Neural progenitor cell (in vitro differentiated cells): ENCODE measurements around the gene POU6F1. TPM values are rescaled to one million over a fixed set of nuclear protein-coding genes. Genes with fewer than 3 reads are reported as not detected.
A peak's percentile ranks its signal among the peaks of the same experiment; 100 is the strongest.
"Not testable (repeated sequence)": the region's sequence is repeated elsewhere in the genome, so short reads cannot be mapped to it uniquely, and the experiment has no call there.

ENCODE experiments used
- DNase-seq: peaks from one replicate; pipeline ENCODE4 v3.0.0-alpha.2; 2016; ENCODE audit warnings: low spot score
- H2AFZ ChIP-seq: fragments of 200-600 bp; sonication (generic); replicated peaks from 2 replicates; pipeline ENCODE4 v1.6.1; 2016; ENCODE audit warnings: antibody characterized with exemption
- H3F3A ChIP-seq: fragments of 200-600 bp; sonication (generic); 2 replicates; pipeline ENCODE4 v1.6.1; 2016; ENCODE audit warnings: antibody characterized with exemption, low read depth
- H3K27ac ChIP-seq: fragments of 200-600 bp; sonication (generic); 2 replicates; pipeline ENCODE4 v1.5.1; 2016; ENCODE audit warnings: mild to moderate bottlenecking
- H3K27me3 ChIP-seq: fragments of 200-600 bp; sonication (generic); 2 replicates; pipeline ENCODE4 v1.6.1; 2016; ENCODE audit warnings: mild to moderate bottlenecking, moderate library complexity
- H3K36me3 ChIP-seq: fragments of 200-600 bp; sonication (generic); 2 replicates; pipeline ENCODE4 v1.5.1; 2016
- H3K4me1 ChIP-seq: fragments of 200-600 bp; sonication (generic); 2 replicates; pipeline ENCODE4 v1.6.1; 2016; ENCODE audit warnings: mixed run types
- H3K4me2 ChIP-seq: fragments of 200-600 bp; sonication (generic); 2 replicates; pipeline ENCODE4 v1.6.1; 2016
- H3K4me3 ChIP-seq: fragments of 200-600 bp; sonication (generic); 2 replicates; pipeline ENCODE4 v1.5.1; 2016
- H3K79me2 ChIP-seq: fragments of 200-600 bp; sonication (generic); 2 replicates; pipeline ENCODE4 v1.6.1; 2016; ENCODE audit warnings: low read depth
- H3K9ac ChIP-seq: fragments of 200-600 bp; sonication (generic); 2 replicates; pipeline ENCODE4 v1.6.1; 2016
- H3K9me3 ChIP-seq: fragments of 200-600 bp; sonication (generic); 2 replicates; pipeline ENCODE4 v1.5.1; 2016; ENCODE audit warnings: low read depth
- H4K20me1 ChIP-seq: fragments of 200-600 bp; sonication (generic); 2 replicates; pipeline ENCODE4 v1.6.1; 2016; ENCODE audit warnings: low read depth
- H3K27ac Mint-ChIP-seq: 3 replicates; pipeline ENCODE4 v1.8.0; 2021; ENCODE audit warnings: mixed read lengths
- H3K27me3 Mint-ChIP-seq: 2 replicates; pipeline ENCODE4 v1.8.0; 2022; ENCODE audit warnings: low read depth, mild to moderate bottlenecking, inconsistent platforms, moderate library complexity, mixed read lengths; ENCODE audit not compliant: insufficient read depth
- H3K36me3 Mint-ChIP-seq: 3 replicates; pipeline ENCODE4 v1.8.0; 2021; ENCODE audit warnings: mixed read lengths
- H3K4me1 Mint-ChIP-seq: 3 replicates; pipeline ENCODE4 v1.8.0; 2021; ENCODE audit warnings: mixed read lengths
- H3K4me3 Mint-ChIP-seq: 3 replicates; pipeline ENCODE4 v1.8.0; 2021; ENCODE audit warnings: mild to moderate bottlenecking, moderate library complexity, mixed read lengths
- H3K9me3 Mint-ChIP-seq: 3 replicates; pipeline ENCODE4 v1.8.0; 2020; ENCODE audit warnings: mixed read lengths
- EZH2 ChIP-seq: fragments of 200-600 bp; sonication (generic); IDR thresholded peaks from 2 replicates; pipeline ENCODE4 v1.6.1; 2017; ENCODE audit warnings: antibody characterized with exemption, mild to moderate bottlenecking, moderate library complexity
- EZH2phosphoT487 ChIP-seq: fragments of 200-600 bp; sonication (generic); IDR thresholded peaks from 2 replicates; pipeline ENCODE4 v1.6.1; 2017; ENCODE audit warnings: antibody characterized with exemption
- total RNA-seq: library from RNA; depleted of rRNA; stranded (reverse); fragments of >200 nt; gene quantifications from 2 replicates; pipeline ENCODE4 v1.2.3, GENCODE V29; 2015; ENCODE audit warnings: low replicate concordance
- TF ChIP-seq, protein P1 (sequence below): fragments of 200-600 bp; sonication (generic); IDR thresholded peaks from 2 replicates; pipeline ENCODE4 v1.5.1; 2017; ENCODE audit warnings: antibody characterized with exemption, mild to moderate bottlenecking

The POU6F1 gene
- total RNA-seq, 1 donor from 2014 or later: 1.6 TPM

DNA sequence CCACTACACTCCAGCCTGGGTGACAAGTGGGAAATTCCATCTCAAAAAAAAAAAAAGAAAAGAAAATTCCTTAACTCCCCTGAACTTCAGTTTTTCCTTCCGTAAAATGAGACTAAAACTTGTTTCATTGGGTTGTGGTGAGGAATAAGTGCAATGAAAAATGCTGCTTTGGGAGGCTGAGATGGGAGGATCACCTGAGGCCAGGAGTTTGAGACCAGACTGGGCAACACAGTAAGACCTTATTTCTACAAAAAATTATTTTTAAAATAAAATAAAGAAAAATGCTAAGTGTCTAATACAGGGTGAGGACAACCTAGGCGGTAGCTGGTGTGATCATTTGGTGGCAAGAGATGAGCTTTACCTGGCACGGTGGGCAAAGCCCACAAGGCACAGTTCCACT is 45.5 kb upstream of the POU6F1 start:
- Histone ChIP-seq H3K4me2 (no peak overlapping the region), H3K36me3 (no peaks in the 10 kb centered on the region), H3F3A (no peaks in the 10 kb centered on the region), H3K27me3 (no peaks in the 10 kb centered on the region), H3K9ac (no peak overlapping the region), H4K20me1 (no peaks in the 10 kb centered on the region), H2AFZ (no peak overlapping the region), H3K9me3 (no peaks in the 10 kb centered on the region), H3K79me2 (no peaks in the 10 kb centered on the region), H3K4me1 (no peaks in the 10 kb centered on the region), H3K27ac (no peak overlapping the region), H3K4me3 (no peak overlapping the region)
- Mint-ChIP-seq H3K4me3 (no peak overlapping the region), H3K27me3 (peaks cover 2% of the 10 kb centered on the region), H3K9me3 (no peaks in the 10 kb centered on the region), H3K4me1 (no peaks in the 10 kb centered on the region), H3K36me3 (no peaks in the 10 kb centered on the region), H3K27ac (no peak overlapping the region)
- no peak for TF ChIP-seq EZH2phosphoT487
- TF ChIP-seq, protein P1, sequence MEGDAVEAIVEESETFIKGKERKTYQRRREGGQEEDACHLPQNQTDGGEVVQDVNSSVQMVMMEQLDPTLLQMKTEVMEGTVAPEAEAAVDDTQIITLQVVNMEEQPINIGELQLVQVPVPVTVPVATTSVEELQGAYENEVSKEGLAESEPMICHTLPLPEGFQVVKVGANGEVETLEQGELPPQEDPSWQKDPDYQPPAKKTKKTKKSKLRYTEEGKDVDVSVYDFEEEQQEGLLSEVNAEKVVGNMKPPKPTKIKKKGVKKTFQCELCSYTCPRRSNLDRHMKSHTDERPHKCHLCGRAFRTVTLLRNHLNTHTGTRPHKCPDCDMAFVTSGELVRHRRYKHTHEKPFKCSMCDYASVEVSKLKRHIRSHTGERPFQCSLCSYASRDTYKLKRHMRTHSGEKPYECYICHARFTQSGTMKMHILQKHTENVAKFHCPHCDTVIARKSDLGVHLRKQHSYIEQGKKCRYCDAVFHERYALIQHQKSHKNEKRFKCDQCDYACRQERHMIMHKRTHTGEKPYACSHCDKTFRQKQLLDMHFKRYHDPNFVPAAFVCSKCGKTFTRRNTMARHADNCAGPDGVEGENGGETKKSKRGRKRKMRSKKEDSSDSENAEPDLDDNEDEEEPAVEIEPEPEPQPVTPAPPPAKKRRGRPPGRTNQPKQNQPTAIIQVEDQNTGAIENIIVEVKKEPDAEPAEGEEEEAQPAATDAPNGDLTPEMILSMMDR: no peak
- TF ChIP-seq EZH2: no peak
- DNase-seq: no peak

DNA sequence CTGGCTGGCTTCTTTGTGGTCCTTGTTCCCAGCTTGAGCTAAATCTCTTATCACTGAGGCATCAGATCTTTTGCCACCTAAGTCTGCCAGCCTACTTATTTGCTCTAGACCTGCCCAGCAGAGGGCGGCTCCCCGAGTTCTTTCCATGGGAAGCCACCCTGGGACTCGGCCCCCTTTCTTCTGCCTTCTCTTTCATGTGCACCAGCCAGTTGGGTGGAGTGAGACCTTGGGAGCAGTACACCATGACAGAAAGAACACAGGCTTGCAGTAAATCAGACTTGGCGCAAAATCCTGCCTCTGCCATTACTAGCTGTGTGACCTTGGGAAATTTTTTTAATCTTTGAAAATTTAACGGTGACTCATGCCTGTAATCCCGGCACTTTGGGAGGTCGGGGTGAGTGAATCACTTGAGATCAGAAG is 44.9 kb upstream of the POU6F1 start:
- no peak overlapping the region for H3K27ac ChIP-seq
- DNase-seq: peak; percentile 51
- H3K36me3 Mint-ChIP-seq: no peaks in the 10 kb centered on the region

GRCh38 chr12:51259600-51259999 is 41.7 kb upstream of the POU6F1 start:
- DNase-seq, H3K36me3 ChIP-seq, H2AFZ ChIP-seq, H3K4me3 ChIP-seq, H3K9ac ChIP-seq, H4K20me1 ChIP-seq, H3K27me3 Mint-ChIP-seq, H3K4me1 Mint-ChIP-seq, H3K4me1 ChIP-seq, H3K36me3 Mint-ChIP-seq, H3K27ac ChIP-seq, H3F3A ChIP-seq, H3K9me3 ChIP-seq, H3K4me3 Mint-ChIP-seq, H3K4me2 ChIP-seq, H3K9me3 Mint-ChIP-seq, H3K27me3 ChIP-seq, H3K27ac Mint-ChIP-seq, H3K79me2 ChIP-seq: not testable (repeated sequence)

More for the DNA sequence above, 44.9 kb upstream of the POU6F1 start:
- H3K4me3 Mint-ChIP-seq: no peak overlapping the region
- Histone ChIP-seq H3K36me3 (no peaks in the 10 kb centered on the region), H3K79me2 (no peaks in the 10 kb centered on the region), H3K9ac (no peak overlapping the region), H2AFZ (no peak overlapping the region), H3K9me3 (no peaks in the 10 kb centered on the region), H3K4me2 (no peak overlapping the region), H4K20me1 (no peaks in the 10 kb centered on the region), H3K4me1 (no peaks in the 10 kb centered on the region), H3F3A (no peaks in the 10 kb centered on the region), H3K27me3 (no peaks in the 10 kb centered on the region), H3K4me3 (no peak overlapping the region)
- no peak for TF ChIP-seq EZH2phosphoT487
- TF ChIP-seq, protein P1: peak; percentile 44
- no peaks in the 10 kb centered on the region for H3K4me1 Mint-ChIP-seq
- no peaks in the 10 kb centered on the region for H3K9me3 Mint-ChIP-seq
- H3K27ac Mint-ChIP-seq: no peak overlapping the region
- H3K27me3 Mint-ChIP-seq: peaks cover 2% of the 10 kb centered on the region

GRCh38 chr12:51254536-51254935 is 36.7 kb upstream of the POU6F1 start:
- Histone ChIP-seq H3K27me3 (no peaks in the 10 kb centered on the region), H3K79me2 (no peaks in the 10 kb centered on the region), H3K9ac (no peak overlapping the region), H3K36me3 (no peaks in the 10 kb centered on the region), H4K20me1 (no peaks in the 10 kb centered on the region), H3K4me1 (no peaks in the 10 kb centered on the region), H3K4me3 (no peak overlapping the region), H3F3A (no peaks in the 10 kb centered on the region), H3K9me3 (no peaks in the 10 kb centered on the region), H3K4me2 (no peak overlapping the region), H3K27ac (no peak overlapping the region), H2AFZ (no peak overlapping the region)
- no peaks in the 10 kb centered on the region for H3K9me3 Mint-ChIP-seq
- H3K4me1 Mint-ChIP-seq: no peaks in the 10 kb centered on the region
- H3K4me3 Mint-ChIP-seq: no peak overlapping the region
- H3K27ac Mint-ChIP-seq: no peak overlapping the region
- no peak for TF ChIP-seq EZH2
- TF ChIP-seq EZH2phosphoT487: no peak
- TF ChIP-seq, protein P1: no peak
- no peaks in the 10 kb centered on the region for H3K36me3 Mint-ChIP-seq
- H3K27me3 Mint-ChIP-seq: peaks cover 2% of the 10 kb centered on the region
- no peak for DNase-seq
